Suppressor macrophage treated with lipopolysaccharide for 1 hour (primary cell): ENCODE measurements around the gene RLF.
A peak's percentile ranks its signal among the peaks of the same experiment; 100 is the strongest.

ENCODE experiments used
- DNase-seq, 3 donors: peaks; one replicate each; pipeline ENCODE4 v3.0.0-alpha.2; 2020 to 2022

The RLF gene

DNA sequence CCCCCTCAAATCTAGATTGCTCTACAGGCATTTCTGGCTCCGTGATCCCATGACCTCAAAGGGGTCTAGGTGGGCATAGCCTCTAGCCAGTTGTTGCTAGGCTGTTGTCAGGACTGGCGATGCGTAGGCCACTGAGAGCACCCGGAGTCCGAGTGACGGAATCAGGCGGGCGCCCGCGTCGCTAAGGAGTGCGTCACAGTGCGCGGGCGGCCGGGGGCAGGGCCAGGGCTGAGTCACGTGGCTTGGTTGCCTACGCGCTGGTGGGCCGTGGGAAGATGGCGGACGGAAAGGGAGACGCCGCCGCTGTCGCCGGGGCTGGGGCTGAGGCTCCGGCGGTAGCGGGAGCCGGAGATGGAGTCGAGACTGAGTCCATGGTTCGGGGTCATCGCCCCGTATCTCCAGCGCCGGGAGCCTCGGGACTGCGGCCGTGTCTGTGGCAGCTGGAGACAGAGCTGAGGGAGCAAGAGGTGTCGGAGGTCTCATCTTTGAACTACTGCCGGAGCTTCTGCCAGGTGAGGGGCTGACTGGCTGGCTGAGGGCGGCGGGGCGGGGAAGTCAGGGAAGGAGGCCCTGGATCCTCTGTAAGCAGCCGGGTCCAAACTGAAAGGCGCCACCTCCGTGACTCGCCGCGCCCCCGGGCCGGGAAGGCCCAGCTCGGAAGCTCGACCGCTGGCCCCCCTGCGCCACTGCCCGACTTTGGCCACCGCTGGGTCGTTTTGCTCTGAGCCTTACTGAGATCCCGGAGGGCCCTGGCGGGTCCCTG lies at the start of gene RLF:
TSS of gene RLF (plus strand) at position 263 of the 763 bp plus-strand sequence. CDS start at position 276, 13 bp downstream.
- DNase-seq: peak; percentile 98 to 99 (median 99)

DNA sequence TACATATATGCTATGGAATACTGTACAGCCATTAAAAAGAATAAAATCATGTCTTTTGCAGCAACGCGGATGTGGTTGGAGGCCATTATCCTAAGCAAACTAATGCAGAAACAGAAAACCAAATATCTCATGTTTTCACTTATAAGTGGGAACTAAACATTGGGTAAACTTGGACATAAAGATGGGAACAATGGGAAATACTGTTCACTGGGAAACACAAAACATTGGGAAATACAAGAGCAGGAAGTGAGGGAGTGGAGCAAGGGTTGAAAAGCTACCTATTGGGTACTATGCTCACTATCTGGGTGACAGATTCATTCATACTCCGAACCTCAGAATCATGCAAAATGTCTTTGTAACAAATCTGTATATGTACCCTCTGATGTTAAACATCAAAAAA lies 46.8 kb upstream of the RLF start:
- DNase-seq: no peak

DNA sequence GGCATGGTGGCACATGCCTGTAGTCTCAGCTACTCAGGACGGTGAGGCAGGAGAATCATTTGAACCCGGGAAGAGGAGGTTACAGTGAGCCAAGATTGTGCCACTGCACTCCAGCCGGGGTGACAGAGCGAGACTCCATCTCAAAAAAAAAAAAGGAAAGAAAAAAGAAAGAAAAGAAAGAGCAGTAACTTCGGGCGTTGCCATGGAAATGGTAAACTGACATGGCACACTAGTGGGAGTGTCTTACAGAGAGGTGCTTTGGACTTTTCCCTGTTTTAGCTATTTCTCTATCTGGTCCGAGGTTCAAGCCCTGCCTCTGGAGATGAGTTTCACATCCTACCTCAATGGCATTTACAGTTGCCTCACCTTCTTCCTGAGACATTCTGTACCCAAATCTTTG lies 41.1 kb upstream of the RLF start:
- no peak for DNase-seq

- no peak for DNase-seq
Measured at GRCh38 chr1:40122855-40123254, 38.3 kb upstream of the RLF start.

GRCh38 chr1:40130892-40131291 lies 30.3 kb upstream of the RLF start:
- peak in 2 of 3 donors; percentile 32 to 34 for DNase-seq

GRCh38 chr1:40132383-40133311 lies 28.5 kb upstream of the RLF start:
- DNase-seq: no peak

GRCh38 chr1:40133312-40133665 lies 27.9 kb upstream of the RLF start:
- DNase-seq: no peak

DNA sequence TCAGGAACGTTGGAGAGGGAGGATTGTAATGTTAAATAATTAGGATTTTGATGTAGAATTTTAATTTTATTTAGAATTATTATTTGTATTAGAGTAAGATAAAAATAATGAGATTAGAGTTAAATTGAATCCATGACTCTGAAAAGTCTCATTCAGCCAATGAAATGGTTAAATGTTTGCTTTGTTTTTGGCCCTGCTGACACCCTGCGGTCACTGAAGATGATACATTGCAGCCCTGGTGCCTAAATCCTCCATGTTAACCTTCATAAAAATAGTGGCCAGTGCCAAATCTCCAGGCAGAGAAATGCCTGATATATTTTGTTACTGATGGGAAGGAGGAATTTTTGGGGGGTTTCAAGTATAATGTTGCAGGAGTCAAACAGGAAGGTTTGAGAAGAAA lies 27.3 kb upstream of the RLF start:
- no peak for DNase-seq

DNA sequence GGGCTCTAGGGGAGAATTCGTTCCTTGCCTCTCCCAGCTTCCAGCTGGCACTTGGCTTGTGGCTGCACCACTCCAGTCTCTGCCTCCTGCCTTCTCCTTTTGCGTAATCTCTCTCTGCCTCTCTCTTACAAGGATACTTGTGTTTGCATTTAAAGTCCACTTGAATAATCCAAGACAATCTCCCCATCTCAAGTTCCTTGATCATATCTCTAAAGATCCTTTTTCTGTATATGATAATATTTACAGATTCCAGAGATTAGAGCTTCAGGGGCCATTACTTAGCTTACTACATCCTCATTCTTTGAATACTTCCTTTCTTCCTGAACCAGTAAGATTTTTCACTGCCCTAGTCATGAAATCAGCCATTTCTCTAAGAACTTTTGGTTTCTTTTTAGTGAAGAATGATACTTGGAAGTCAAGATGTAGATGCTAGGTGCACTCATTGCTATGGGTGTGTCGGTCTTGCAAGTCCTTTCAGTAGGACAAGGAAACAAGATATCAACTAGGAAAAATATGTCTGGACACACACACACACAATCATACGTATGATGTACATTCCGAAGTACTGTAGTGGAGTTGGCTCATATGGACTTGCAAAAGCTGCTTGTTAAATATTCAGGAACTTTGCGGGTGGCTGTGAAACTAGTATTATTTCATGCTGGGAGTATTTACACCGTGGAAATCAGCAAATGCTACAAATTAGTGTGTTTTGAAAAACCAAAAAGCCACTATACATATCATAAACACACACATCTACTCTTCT lies 20.8 kb upstream of the RLF start:
- peak in 1 of 3 donors; percentile 25 for DNase-seq

GRCh38 chr1:40141878-40142535 lies 19.2 kb upstream of the RLF start:
- DNase-seq: no peak

- DNase-seq: peak; percentile 80 to 89 (median 88)
Measured at GRCh38 chr1:40143891-40144575, 17.2 kb upstream of the RLF start.

DNA sequence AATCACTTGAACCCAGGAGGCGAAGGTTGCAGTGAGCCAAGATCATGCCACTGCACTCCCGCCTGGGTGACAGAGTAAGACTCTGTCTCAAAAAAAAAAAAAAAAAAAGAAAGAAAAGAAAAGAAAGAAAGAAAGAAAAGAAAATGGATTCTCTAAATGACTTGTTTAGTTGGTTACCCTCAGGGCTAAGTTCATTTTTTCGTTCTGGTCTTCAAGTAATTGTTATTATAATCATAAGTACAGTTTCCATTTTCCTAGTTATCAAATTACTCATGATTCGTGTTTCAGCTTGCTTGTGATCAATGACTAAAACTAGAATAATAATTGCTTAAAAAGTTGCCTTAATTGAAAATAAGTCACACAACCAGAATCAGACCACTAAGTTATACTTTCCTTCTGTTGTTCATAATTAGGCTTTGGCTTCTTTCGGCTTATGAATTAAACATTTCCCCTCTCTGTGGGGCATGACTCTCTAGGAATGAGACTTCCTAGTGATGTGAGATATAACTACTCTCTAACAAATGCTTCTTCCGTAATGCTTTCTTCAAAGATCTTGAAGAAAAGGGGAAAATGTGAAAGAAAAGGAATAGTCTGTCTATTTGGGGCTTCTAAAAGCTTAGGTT lies 9.6 kb upstream of the RLF start:
- DNase-seq: no peak

GRCh38 chr1:40153073-40153770 lies 8.0 kb upstream of the RLF start:
- DNase-seq: peak; percentile 61 to 73 (median 70)

GRCh38 chr1:40155135-40155534 lies 6.1 kb upstream of the RLF start:
- DNase-seq: peak in 2 of 3 donors; percentile 42 to 44

DNA sequence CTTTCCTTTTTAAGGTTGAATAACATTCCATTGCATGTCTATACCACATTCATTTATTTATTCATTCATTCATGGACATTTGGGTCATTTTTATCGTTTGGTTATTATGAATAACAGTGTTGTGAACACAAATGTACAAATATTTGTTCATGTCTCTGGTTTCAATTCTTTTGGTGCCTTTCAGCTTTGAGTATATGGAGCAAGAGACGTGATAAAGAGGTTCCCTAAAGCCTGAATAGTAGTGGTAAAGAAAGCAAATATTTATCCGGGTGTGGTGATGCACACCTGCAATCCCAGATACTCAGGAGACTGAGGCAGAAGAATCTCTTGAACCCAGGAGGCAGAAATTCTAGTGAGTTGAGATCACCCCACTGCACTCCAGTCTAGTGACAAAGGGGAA lies 5.3 kb upstream of the RLF start:
- no peak for DNase-seq

DNA sequence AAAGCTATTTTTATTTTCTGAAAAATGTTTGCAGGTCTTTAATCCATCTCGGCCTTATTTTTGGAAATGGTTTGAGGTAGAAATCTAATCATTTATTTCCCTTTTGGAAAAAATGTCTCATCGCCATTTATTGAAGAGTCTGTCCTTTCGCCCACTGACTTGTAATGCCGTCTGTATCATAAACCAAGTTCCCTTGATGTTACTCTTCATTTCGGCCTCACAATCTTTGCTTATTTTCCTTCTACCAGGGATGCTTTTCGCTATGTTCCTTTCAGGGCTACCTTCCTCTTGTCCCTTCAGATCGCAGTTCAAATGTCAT lies 422 bp upstream of the RLF start:
- DNase-seq: no peak

DNA sequence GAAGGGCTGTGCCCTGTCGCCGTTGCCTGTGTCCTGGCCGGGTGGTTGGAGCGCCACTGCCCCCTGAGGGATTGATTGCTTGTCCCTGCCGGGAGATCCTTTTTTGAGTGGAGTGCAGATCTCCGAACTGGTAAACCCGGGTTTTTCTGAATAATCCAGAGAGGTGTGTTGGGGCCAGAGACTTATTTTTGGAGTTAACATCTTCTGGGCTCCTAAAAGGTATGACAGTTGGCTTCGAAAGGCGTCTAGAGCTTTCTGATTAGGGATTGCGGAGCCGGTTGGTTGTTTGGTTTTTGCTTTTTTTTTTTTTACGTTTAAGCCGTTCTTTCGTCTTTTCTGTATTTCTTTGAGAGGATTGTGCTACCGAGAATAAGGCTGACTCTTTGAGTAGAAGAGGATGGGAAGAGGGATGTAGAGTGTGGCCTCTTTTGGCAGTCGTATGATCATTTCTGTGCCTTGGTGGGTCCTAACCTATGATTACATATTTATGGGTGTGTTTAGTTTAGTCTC lies 756 bp downstream of the RLF start:
- DNase-seq: no peak

DNA sequence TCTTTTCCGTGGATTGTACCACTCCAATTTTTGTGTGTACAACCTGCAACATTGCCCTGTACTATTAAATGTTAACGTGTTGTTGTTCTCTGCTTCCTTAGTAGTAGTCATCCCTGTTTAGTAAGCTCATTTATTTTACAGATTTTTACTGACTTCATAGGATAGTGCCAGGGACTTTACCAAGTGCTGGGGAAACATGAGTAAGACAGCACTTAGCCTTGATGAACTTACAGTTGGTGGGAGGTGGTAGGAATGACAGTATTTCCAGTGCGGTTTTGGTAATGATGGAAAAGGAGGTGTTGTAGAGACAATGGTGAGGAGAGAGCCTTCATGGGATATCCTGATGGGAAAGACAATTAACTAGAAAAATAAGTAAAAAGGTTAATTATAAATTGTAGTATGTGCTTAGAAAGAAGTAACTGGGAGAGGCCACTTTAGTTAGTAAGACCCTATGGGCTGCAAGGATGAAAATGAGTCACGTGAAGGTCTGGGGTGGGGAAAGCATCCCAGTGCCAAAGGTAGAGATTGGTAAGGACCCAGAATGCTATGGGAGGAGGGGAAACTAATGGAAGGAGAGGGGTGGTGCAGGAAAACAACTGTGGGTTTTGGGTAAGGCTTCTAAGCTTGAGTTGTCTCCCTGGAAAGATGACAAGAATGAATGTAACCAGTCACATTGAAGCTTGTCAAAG lies 1.7 kb downstream of the RLF start:
- peak; percentile 66 to 88 (median 78) for DNase-seq

GRCh38 chr1:40167317-40167716 lies 6.1 kb downstream of the RLF start:
- DNase-seq: no peak

- no peak for DNase-seq
Measured at GRCh38 chr1:40171036-40171435, 9.8 kb downstream of the RLF start.
